GM10847 (cell line): Measurements from ENCODE around the gene NDUFA5.

Source experiments
- POLR2A ChIP-seq: IDR thresholded peaks from 2 replicates; pipeline ENCODE4 v1.6.1; 2011; ENCODE audit not compliant: insufficient read length; ENCODE audit errors: extremely low read depth

NDUFA5 gene

DNA sequence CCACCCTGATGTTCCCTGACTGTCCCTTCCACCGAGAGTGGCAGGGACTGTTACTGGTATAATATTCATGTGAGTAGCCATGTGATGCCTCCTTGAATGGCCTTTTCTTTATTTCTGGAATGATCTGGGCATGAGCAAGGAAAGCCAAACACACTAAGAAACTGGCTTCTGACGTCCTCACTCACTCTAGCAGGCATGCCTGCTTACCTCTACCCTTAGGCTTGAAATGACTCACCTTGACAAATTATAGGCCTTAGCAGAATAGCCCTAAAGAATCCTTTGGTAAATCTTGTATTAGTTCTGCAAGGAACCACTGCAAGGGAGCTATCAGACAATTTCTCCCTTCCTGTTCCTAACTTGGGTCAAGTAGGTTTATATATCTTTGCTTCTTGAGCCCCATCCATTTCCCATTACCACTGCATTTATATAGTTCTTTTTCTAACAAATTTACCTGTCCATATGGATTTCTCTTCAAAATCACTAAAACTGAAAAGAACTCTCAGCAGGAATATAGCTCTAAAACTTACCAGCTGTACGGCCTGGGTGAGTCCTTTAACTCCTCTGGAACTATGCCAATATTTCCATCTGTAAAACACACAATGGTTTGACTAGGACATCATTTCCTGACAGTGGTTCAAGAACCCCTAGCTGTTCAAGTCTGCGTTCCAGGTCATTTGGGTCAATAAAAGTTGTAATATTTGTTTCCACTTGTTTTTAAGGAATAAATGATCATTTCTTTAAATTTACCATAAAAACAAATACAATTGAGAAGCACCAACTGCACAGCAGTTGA is 13.0 kb upstream of the NDUFA5 start:
- TF ChIP-seq POLR2A = no peak

DNA sequence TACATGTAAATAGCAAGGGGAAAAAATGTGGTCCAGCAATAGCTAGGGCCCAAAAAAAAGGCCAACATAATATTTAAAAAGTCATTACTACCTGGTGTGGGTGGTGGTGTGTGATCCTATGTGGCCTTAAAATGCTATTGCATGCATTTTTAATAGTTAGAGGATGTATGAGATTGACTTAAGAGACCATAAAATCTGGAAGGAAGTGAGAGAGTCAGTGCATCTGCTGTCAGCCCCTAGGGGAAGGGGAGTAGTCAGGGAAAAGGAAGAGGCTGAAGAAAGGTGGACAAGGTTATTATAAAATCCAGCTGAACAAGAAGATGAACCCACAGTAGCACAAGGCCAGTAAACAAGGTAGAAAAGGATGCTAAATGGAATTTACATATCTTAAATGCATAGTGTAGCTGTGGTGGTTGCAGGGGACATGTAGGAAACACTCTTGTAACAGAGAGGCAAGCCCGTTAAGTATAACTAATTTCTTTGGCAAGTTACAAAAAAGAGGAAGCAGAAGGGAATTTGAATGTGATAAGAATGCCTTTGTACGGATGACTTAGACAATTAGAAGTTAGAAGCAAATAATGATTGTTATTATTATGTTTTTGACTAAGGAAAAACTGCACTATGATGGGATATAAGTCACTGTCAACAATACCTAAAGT is 11.9 kb upstream of the NDUFA5 start:
- TF ChIP-seq POLR2A = no peak

DNA sequence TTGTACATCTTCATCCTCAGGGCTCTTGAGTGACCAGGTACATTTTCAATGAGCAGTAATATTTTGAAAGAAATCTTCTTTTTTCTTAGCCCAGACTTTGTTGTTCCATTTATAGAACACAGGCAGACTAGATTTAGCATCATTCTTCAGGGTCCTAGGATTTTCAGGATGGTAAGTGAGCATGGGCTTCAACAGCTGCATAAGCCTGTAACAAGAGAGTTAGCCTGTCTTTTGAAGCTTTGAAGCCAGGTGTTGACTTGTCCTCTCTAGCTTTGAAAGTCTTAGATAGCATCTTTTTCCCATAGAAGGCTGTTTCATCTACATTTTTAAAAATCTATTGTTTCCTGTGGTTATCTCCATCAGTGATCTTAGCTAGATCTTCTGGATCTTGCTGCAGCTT is 4.5 kb upstream of the NDUFA5 start:
- TF ChIP-seq POLR2A = no peak

DNA sequence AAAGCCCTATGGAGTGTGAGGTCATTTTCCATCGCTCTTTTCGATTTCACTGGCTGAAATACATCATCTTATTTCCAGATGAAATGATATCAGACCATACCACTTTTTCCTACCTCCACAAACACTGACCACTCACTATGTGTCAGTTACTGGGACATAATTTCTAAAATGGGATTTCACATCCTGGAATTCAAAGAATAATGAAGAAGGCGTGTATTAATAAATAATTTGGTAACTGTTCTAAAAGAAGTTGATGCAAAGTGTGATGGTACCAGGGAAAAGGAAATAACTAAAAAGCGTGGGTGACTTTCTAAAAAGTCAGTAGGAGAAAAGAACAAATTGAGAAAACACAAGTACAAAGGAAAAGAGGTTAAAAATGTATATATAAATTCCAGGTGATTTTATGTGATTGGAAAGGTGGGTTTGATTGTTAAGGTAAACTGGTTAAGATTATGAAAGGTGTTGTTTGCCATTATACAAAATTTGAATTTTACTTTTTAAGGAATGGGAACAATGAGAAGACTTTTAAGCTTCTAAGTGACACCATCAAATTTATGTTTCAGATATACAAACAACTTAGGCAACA is 764 bp upstream of the NDUFA5 start:
- no peak for TF ChIP-seq POLR2A

DNA sequence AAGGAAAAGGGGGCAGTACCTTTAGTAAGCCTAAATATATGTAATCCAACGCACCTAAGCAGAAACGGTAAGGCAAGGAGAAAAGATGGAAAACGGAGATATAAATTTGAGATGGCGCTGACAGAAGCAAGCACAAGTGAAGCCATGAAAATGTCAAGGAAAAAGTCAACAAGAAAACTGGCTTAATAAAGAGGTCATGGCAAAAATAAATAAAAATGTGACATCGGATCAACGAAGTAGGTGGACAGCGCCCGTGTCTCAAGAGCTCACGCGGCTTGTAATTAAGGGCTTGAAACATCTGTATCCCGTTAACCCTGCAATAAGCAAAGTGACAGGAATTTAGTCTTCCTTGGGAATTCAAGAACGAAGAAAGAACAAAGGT is 611 bp downstream of the NDUFA5 start:
- TF ChIP-seq POLR2A = no peak

DNA sequence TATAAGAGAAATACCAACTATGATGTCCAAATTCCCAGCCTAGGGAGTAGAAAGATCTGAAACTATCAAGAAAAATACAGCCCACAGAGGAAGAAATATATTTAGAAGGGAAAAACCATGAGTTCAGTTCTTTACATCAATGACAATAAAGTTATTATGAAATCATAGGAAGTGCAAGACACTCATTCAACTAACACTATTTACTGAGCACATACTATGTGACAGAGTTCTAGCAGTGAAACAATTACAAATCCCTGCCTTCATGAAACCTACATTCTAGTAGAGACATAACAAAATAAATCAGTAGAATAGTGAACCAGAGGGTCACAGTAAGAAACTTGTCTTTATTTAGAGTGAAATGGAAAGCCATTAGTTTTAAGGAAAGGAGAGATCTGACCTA is 2.1 kb downstream of the NDUFA5 start:
- no peak for TF ChIP-seq POLR2A

DNA sequence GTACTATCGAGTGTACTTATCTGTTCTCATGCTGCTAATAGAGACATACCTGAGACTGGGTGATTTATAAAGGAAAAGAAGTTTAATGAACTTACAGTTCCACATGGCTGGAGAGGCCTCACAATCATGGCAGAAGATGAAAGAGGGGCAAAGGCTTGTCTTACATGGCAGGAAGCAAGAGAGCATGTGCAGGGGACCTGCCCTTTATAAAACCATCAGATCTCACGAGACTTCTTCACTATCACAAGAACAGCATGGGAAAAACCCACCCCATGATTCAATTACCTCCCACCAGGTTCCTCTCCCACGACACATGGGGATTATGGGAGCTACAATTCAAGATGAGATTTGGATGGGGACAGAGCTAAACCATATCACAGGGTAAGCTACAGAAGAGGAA is 4.5 kb downstream of the NDUFA5 start:
- no peak for TF ChIP-seq POLR2A

DNA sequence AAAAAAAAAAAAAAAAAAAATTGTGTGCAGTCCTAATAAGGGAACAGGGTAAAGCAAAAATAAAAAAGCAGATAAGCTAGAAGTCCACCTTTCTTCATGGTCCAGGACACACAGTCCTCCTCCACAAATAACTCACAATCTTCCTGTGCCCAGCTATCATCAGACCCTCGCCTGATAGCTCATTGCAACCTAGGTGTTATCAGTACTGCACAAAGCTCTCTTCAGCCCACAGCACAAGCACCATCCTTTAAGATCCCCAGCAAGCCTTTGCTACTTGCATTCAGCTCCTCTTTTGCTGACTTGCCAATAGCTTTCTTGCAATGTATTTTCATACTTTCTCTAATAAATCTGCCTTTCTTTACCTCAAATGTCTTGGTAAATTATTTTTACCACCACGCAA is 5.0 kb downstream of the NDUFA5 start:
- TF ChIP-seq POLR2A = no peak

DNA sequence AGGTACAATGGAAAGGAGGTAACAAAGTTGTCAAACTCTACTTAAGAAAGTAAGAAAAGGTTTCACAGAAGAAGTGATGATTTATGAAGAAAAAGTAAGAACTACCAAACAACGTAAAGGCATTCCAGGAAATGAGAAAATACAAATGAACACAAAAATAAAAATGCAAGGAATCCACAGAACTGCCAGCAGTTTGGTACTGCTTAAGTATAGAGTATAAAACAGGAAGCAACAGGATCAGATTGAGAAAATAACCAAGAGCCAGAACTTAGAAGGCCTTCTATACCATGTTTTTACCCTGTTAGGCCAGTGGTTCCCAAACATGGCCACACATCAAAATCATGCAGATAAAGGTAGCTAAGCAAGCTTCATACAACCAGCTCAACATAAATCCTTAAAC is 9.2 kb downstream of the NDUFA5 start:
- TF ChIP-seq POLR2A = no peak

DNA sequence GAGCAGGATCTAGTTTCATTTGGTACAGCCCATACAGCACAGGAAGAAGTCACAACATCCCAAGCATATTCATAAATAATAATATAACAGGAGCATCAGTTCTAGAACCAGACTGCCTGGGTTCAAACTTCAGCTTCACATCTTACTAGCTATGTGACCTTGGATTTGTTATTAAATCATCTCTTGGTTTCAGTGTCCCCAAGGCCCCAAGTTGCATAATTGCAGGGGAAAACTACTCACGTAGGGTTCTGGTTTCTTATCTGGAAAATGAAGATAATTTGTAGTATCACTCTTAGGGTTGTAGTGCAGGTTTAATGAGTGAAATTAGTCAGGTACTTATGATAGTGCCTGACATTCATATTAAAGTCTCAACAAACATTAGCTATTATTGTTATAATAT is 17.7 kb downstream of the NDUFA5 start:
- TF ChIP-seq POLR2A = no peak

DNA sequence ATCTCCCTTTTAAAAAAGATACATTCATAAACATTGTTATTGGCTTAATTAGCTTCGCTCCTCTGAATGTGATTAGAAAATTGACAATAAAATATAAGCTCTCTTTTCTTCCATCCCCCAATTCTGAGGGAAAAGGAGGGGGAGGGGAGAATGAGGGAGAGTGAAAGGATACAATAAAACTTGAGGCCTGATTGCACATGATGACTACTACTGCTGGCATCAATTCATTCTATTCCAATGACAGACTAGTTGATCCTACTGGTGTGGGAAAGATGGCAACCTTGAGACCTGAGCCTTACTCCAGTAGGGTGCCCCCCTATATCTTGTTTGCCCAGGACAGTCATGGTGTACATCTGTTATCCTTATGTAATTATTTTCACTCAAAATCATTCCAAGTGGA is 18.7 kb downstream of the NDUFA5 start:
- no peak for TF ChIP-seq POLR2A

DNA sequence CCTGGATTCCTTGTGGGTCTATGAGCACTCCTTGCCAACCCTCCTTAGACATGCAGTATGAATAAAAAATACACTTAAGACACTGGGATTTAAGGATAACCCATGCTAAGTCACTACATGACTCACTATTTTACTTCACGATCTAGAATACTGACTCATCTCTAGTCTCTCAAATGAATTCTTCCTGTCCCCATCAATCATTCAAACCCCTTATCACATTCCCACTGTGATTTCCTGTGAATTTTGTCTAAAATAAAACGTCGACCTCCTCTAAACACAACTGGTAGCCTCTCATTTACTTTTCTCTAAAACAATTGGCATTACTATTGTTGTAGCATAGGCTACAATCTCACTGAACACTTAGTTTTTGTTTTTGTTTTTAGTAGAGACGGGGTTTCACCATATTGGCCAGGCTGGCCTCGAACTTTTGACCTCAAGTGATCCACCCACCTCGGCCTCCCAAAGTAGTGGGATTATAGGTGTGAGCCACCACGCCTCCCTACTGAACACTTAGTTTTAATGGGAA is 19.4 kb downstream of the NDUFA5 start:
- no peak for TF ChIP-seq POLR2A

DNA sequence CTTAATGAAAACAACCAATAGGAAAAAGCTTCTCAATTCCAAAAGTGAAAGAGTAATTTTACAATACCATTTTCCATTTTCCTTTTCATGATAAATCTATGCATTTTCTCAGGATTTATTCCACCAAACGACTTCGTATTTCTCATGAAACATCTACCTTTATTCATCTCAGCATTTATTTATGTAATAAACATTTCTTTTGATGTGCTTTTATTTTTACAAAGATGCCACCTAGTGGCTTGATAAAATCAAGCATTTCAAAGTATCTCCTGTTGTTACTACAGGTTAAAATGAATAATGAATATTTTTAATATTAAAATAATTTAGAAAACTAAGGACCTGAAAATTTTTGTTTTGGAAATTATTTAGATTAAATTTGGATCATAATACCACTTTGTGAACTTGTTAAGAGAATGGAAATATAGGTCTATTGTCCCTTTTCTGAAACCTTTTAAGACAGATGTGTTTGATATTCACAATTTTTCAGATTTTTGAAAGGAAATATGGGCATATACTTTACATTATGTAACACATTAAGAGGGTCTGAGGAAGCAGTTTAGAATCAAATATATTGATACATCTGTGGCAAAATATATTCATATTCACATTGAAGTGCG is 20.5 kb downstream of the NDUFA5 start:
- no peak for TF ChIP-seq POLR2A

DNA sequence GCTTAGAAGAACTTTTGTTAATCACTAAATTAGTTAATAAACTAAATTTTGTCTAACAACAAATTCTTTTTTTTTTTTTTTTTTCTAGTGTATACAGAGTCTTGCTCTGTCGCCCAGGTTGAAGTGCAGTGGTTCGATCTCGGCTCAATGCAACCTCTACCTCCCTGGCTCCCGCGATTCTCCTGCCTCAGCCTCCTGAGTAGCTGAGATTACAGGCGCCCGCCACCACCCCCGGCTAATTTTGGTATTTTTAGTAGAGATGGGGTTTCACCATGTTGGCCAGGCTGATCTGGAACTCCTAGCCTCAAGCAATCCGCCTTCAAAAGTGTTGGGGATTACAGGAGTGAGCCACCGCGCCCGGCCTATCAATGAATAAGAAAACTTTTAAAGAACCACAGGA is 22.1 kb downstream of the NDUFA5 start:
- no peak for TF ChIP-seq POLR2A

DNA sequence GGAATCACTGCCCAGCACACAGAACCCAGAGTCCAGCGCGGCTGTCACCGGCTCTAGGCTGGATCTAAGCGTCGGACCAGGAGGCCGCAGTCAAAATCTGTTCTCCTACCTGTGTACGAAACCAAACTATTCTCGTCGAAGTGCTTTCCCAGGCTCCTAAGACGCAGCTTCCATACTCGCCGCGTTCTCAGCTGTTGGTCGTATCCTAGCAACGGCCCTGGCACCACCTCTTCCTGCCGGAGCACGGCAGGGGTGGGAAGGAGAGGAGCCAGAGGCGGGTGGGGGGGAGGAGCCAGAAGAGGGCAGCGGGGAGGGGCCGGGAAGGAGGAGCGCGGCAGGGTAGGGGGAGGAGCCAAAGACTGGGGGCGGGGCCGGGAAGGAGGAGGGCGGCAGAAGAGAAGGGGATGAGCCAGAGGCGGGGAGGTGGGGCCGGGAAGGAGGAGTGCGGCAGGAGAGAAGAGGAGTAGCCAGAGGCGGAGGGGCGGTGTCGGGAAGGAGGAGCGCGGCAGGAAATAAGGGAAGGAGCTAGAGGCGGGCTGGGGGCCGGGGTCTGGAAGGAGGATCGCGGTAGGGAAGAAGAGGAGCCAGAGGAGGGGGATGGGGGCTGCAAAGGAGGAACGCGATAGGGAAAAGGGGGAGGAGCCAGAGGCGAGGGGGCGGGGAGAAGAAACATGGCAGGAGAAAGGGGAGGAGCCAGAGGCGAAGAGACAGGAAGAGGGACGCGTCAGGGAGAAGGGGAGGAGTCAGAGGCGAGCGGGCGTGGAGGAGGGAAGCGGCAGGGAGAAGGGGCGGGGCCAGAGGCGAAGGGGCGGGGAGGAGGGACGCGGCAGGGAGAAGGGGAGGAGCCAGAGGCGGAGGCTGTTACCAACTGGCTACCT is 23.0 kb downstream of the NDUFA5 start, which contains the start of gene IQUB:
IQUB (minus strand) TSS at position 213 of the 878 bp plus-strand sequence. CDS start 22,255 bp downstream, outside the sequence.
- no peak for TF ChIP-seq POLR2A
